Mesenteric fat pad (tissue), 1 donor: Measurements from ENCODE around the gene RYR2. TPM values are rescaled to one million over a fixed set of nuclear protein-coding genes. Genes with fewer than 3 reads are reported as not detected.

ENCODE experiments used
- microRNA-seq: library from miRNA; unstranded; fragments of <30 nt; microRNA quantifications from one replicate; pipeline ENCODE4 v1.2.0, GENCODE V29; 2020; ENCODE audit warnings: borderline number of aligned reads
- total RNA-seq: library from RNA; stranded (reverse); fragmentation: NEBNext Ultra II Directional; extraction: Animal tissue kit (Norgen Biotek cat#: 25700); gene quantifications from one replicate; pipeline ENCODE4 v1.2.1, GENCODE V29; 2021
- donor health status: DM: yes; HTN: yes; CAD: no.

RYR2 gene
- total RNA-seq, 1 donor from 2014 or later = 0.45 TPM

Small RNA genes lying within 50 kb of the gene (microRNA-seq; reads per million reads assigned to microRNA genes)
- not detected for gene MIR4428

Other genes with a start within 250 kb of the RYR2 start
- gene MTR, start 246.9 kb upstream of the RYR2 start, total RNA-seq = 48.8 TPM
- not detected for gene MT1HL1, start 37.7 kb upstream of the RYR2 start, total RNA-seq